Mesenchymal stem cell (in vitro differentiated cells and primary cell): ENCODE data around the gene TIGAR.

Experiments
- DNase-seq: peaks from one replicate; pipeline ENCODE4 v3.0.0-alpha.2; 2013
- H2AFZ ChIP-seq: one replicate; pipeline ENCODE4 v1.6.1; 2013; ENCODE audit warnings: low read depth, mild to moderate bottlenecking, control low read depth, inconsistent platforms, low read length, moderate library complexity
- H2AK5ac ChIP-seq: 2 replicates; pipeline ENCODE4 v1.6.1; 2013; ENCODE audit warnings: low read length, moderate library complexity, mild to moderate bottlenecking, inconsistent platforms; ENCODE audit not compliant: severe bottlenecking
- H2BK120ac ChIP-seq: one replicate; pipeline ENCODE4 v1.6.1; 2013; ENCODE audit warnings: low read depth, mild to moderate bottlenecking, inconsistent platforms, low read length, moderate library complexity
- H2BK12ac ChIP-seq, 2 experiments: one replicate each; pipeline ENCODE4 v1.6.1; 2013; ENCODE audit warnings: inconsistent platforms in 2 of 2, low read length in 2 of 2, mild to moderate bottlenecking in 2 of 2, moderate library complexity in 2 of 2, control low read depth in 1 of 2
- H2BK15ac ChIP-seq: one replicate; pipeline ENCODE4 v1.6.1; 2013; ENCODE audit warnings: mild to moderate bottlenecking, low read depth, inconsistent platforms; ENCODE audit not compliant: poor library complexity, severe bottlenecking
- H2BK5ac ChIP-seq: 2 replicates; pipeline ENCODE4 v1.6.1; 2013; ENCODE audit warnings: low read depth, mild to moderate bottlenecking, low read length, control low read depth, inconsistent platforms; ENCODE audit not compliant: poor library complexity, severe bottlenecking
- H3K14ac ChIP-seq, 2 experiments: one replicate each; pipeline ENCODE4 v1.6.1; 2013; ENCODE audit warnings: inconsistent platforms in 2 of 2, low read length in 2 of 2, control low read depth in 1 of 2, mild to moderate bottlenecking in 1 of 2, moderate library complexity in 1 of 2
- H3K18ac ChIP-seq, 2 experiments: one replicate each; pipeline ENCODE4 v1.6.1; 2013; ENCODE audit warnings: inconsistent platforms in 2 of 2, low read length in 2 of 2, control low read depth in 1 of 2, low read depth in 1 of 2, mild to moderate bottlenecking in 1 of 2
- H3K23ac ChIP-seq, 2 experiments: one replicate each; pipeline ENCODE4 v1.6.1; 2013; ENCODE audit warnings: inconsistent platforms in 2 of 2, low read length in 2 of 2, mild to moderate bottlenecking in 2 of 2, moderate library complexity in 2 of 2, control low read depth in 1 of 2
- H3K27ac ChIP-seq: 2 replicates; pipeline ENCODE4 v1.5.1; 2013; ENCODE audit warnings: mild to moderate bottlenecking, moderate library complexity, low read length, control low read depth, inconsistent platforms; ENCODE audit not compliant: poor library complexity, severe bottlenecking
- H3K27me3 ChIP-seq, 2 experiments: 2 replicates each; pipeline versions ENCODE4 v1.6.1 to v1.7.0; 2013; ENCODE audit warnings: low read length in 2 of 2, mild to moderate bottlenecking in 2 of 2, moderate library complexity in 2 of 2, control low read depth in 1 of 2, inconsistent platforms in 1 of 2; ENCODE audit not compliant: control insufficient read depth in 1 of 2, insufficient read depth in 1 of 2
- H3K36me3 ChIP-seq, 2 experiments: 2 replicates each; pipeline versions ENCODE4 v1.6.1 to v1.7.0; 2013; ENCODE audit warnings: low read length in 2 of 2, control low read depth in 1 of 2, inconsistent platforms in 1 of 2, low read depth in 1 of 2, mild to moderate bottlenecking in 1 of 2; ENCODE audit not compliant: insufficient read depth in 2 of 2, control insufficient read depth in 1 of 2
- H3K4ac ChIP-seq, 2 experiments: one replicate each; pipeline ENCODE4 v1.6.1; 2013; ENCODE audit warnings: inconsistent platforms in 2 of 2, low read length in 2 of 2, mild to moderate bottlenecking in 2 of 2, moderate library complexity in 2 of 2, control low read depth in 1 of 2, low read depth in 1 of 2
- H3K4me1 ChIP-seq: 2 replicates; pipeline ENCODE4 v1.6.1; 2013; ENCODE audit warnings: low read depth, low read length, control low read depth; ENCODE audit not compliant: control insufficient read depth, insufficient read depth
- H3K4me2 ChIP-seq: 2 replicates; pipeline ENCODE4 v1.6.1; 2013; ENCODE audit warnings: low read length, mild to moderate bottlenecking, inconsistent platforms; ENCODE audit not compliant: poor library complexity, severe bottlenecking
- H3K4me3 ChIP-seq, 2 experiments: 2 replicates each; pipeline versions ENCODE4 v1.5.1 to v1.7.0; 2013; ENCODE audit warnings: low read length in 2 of 2, mild to moderate bottlenecking in 2 of 2, control low read depth in 1 of 2, low read depth in 1 of 2; ENCODE audit not compliant: insufficient read depth in 1 of 2
- H3K79me1 ChIP-seq: replicated peaks from 2 replicates; pipeline ENCODE4 v1.6.1; 2013; ENCODE audit warnings: mild to moderate bottlenecking, control low read depth, low read length, inconsistent platforms; ENCODE audit not compliant: poor library complexity, severe bottlenecking
- H3K9ac ChIP-seq: 2 replicates; pipeline ENCODE4 v1.7.0; 2013; ENCODE audit warnings: mild to moderate bottlenecking, low read length, moderate library complexity
- H3K9me3 ChIP-seq: 2 replicates; pipeline ENCODE4 v1.7.0; 2013; ENCODE audit warnings: mild to moderate bottlenecking, low read length; ENCODE audit not compliant: control insufficient read depth
- H4K8ac ChIP-seq: one replicate; pipeline ENCODE4 v1.6.1; 2013; ENCODE audit warnings: inconsistent platforms, mild to moderate bottlenecking, low read length, moderate library complexity
- H4K91ac ChIP-seq: one replicate; pipeline ENCODE4 v1.6.1; 2013; ENCODE audit warnings: mild to moderate bottlenecking, low read length, inconsistent platforms
- WGBS: methylation state at CpG from one replicate; pipeline ENCODE4 v1.1.7; 2013; ENCODE audit warnings: mixed read lengths; 5-methylcytosine and 5-hydroxymethylcytosine counted together

Gene TIGAR

GRCh38 chr12:4281173-4281654 is 39.8 kb upstream of the TIGAR start:
- Histone ChIP-seq H2AK5ac (no peak overlapping the region), H3K27ac (no peak overlapping the region), H2AFZ (no peak overlapping the region), H2BK15ac (no peak overlapping the region), H4K8ac (no peak overlapping the region), H3K4ac (no peak overlapping the region), H2BK120ac (no peak overlapping the region), H3K18ac (no peak overlapping the region), H3K4me2 (no peak overlapping the region), H2BK5ac (no peak overlapping the region), H3K9me3 (no peaks in the 10 kb centered on the region), H3K4me3 (peak overlapping the region in 1 of 2 experiments; percentile 54), H3K23ac (no peak overlapping the region), H3K14ac (no peak overlapping the region), H3K4me1 (peaks cover 9% of the 10 kb centered on the region), H3K36me3 (peaks cover 78 to 79% of the 10 kb centered on the region in 2 experiments), H4K91ac (no peak overlapping the region), H3K27me3 (peaks cover 7 to 19% of the 10 kb centered on the region in 2 experiments), H3K79me1 (peaks cover 38% of the 10 kb centered on the region), H2BK12ac (no peak overlapping the region), H3K9ac (peak overlapping the region; percentile 33)
- 95% methylated on average over 15 of the region's 16 CpGs for WGBS
- DNase-seq: no peak

- H3K4me2 ChIP-seq: no peak overlapping the region
These were observed 38.7 kb upstream of the TIGAR start for GRCh38 chr12:4282103-4282891.

GRCh38 chr12:4282892-4283511 is 38.0 kb upstream of the TIGAR start:
- H2BK5ac ChIP-seq: no peak overlapping the region
- H3K27me3 ChIP-seq: peaks cover 3 to 16% of the 10 kb centered on the region in 2 experiments

More at GRCh38 chr12:4282103-4282891, 38.7 kb upstream of the TIGAR start:
- no peak overlapping the region for H2BK15ac ChIP-seq
- H3K9ac ChIP-seq: no peak overlapping the region
- no peaks in the 10 kb centered on the region for H3K9me3 ChIP-seq
- H3K79me1 ChIP-seq: peaks cover 42% of the 10 kb centered on the region
- no peak overlapping the region for H2AK5ac ChIP-seq
- no peak overlapping the region for H3K27ac ChIP-seq
- no peak overlapping the region for H3K23ac ChIP-seq
- H4K91ac ChIP-seq: no peak overlapping the region
- no peak overlapping the region for H4K8ac ChIP-seq
- no peak overlapping the region for H2BK120ac ChIP-seq
- DNase-seq: no peak
- 93% methylated on average over 15 of the region's 16 CpGs for WGBS
- no peak overlapping the region for H3K18ac ChIP-seq
- H2BK5ac ChIP-seq: no peak overlapping the region
- H3K4me3 ChIP-seq: no peak overlapping the region
- no peak overlapping the region for H3K4ac ChIP-seq
- H2AFZ ChIP-seq: no peak overlapping the region
- H3K4me1 ChIP-seq: peaks cover 6% of the 10 kb centered on the region
- H3K27me3 ChIP-seq: peaks cover 7 to 22% of the 10 kb centered on the region in 2 experiments
- H3K36me3 ChIP-seq: peaks cover 84 to 86% of the 10 kb centered on the region in 2 experiments
- no peak overlapping the region for H2BK12ac ChIP-seq
- H3K14ac ChIP-seq: no peak overlapping the region

More at GRCh38 chr12:4282892-4283511, 38.0 kb upstream of the TIGAR start:
- Histone ChIP-seq H2BK120ac (no peak overlapping the region), H3K18ac (no peak overlapping the region), H3K9me3 (no peaks in the 10 kb centered on the region), H3K14ac (no peak overlapping the region), H4K91ac (no peak overlapping the region), H3K4ac (no peak overlapping the region), H2BK15ac (no peak overlapping the region), H3K9ac (no peak overlapping the region), H2AK5ac (no peak overlapping the region), H3K27ac (no peak overlapping the region), H3K23ac (no peak overlapping the region), H3K4me3 (no peak overlapping the region), H4K8ac (no peak overlapping the region), H3K4me1 (peaks cover 6% of the 10 kb centered on the region), H3K4me2 (no peak overlapping the region), H3K79me1 (peaks cover 36% of the 10 kb centered on the region), H2BK12ac (no peak overlapping the region), H2AFZ (no peak overlapping the region), H3K36me3 (peaks cover 78 to 84% of the 10 kb centered on the region in 2 experiments)
- 75% methylated on average over 10 of the region's 12 CpGs for WGBS
- DNase-seq: no peak
